Measurements from ENCODE around the gene NOTCH2. TPM values are rescaled to one million over a fixed set of nuclear protein-coding genes. Genes with fewer than 3 reads are reported as not detected.
"Not testable (repeated sequence)": the region's sequence is repeated elsewhere in the genome, so short reads cannot be mapped to it uniquely, and the experiment has no call there.

The NOTCH2 gene
- total RNA-seq, 1 experiment from 2014 or later, result 53.7 TPM

GRCh38 chr1:120007850-120008249 lies 61.6 kb downstream of the NOTCH2 start:
- DNase-seq; H2BK12ac ChIP-seq (ENCODE audit: insufficient read length, low read depth, low read length); H3K23ac ChIP-seq (ENCODE audit: insufficient read length, low read depth, low read length); H3K4me3 Mint-ChIP-seq; H3K56ac ChIP-seq (ENCODE audit: insufficient read length, low read depth, low read length); H4K20me1 ChIP-seq (ENCODE audit: control insufficient read depth, insufficient read depth, insufficient read length); H3K18ac ChIP-seq (ENCODE audit: insufficient read length, low read depth, low read length); H3K4me2 ChIP-seq (ENCODE audit: insufficient read depth, insufficient read length, low read length); H3K27me3 ChIP-seq (ENCODE audit: insufficient read depth, low read length); H3K27ac Mint-ChIP-seq; H3T11ph ChIP-seq (ENCODE audit: low read length); H2BK15ac ChIP-seq (ENCODE audit: low read depth, low read length); H3K27ac ChIP-seq (ENCODE audit: insufficient read length, low read depth, low read length); H3K9me3 Mint-ChIP-seq; H3K4me1 Mint-ChIP-seq; H3K23me2 ChIP-seq (ENCODE audit: insufficient read length, low read depth, low read length, poor library complexity, severe bottlenecking); H3K4me1 ChIP-seq (ENCODE audit: insufficient read depth, low read length); H3K36me3 Mint-ChIP-seq (ENCODE audit: insufficient read depth in 1 of 3, low read depth in 3 of 3); H3K27me3 Mint-ChIP-seq (ENCODE audit: low read depth); H2AK5ac ChIP-seq (ENCODE audit: insufficient read length, low read length); H2BK5ac ChIP-seq (ENCODE audit: insufficient read length, low read length); H2BK20ac ChIP-seq (ENCODE audit: low read depth, low read length, poor library complexity, severe bottlenecking); H4K91ac ChIP-seq (ENCODE audit: insufficient read length, low read depth, low read length); H2AFZ ChIP-seq (ENCODE audit: low read length); H3K4ac ChIP-seq (ENCODE audit: low read depth, low read length); H2BK120ac ChIP-seq (ENCODE audit: low read depth, low read length, poor library complexity, severe bottlenecking); H4K8ac ChIP-seq (replicated peaks; ENCODE audit: insufficient read length, low read depth, low read length); H3K9ac ChIP-seq (ENCODE audit: extremely low read depth, insufficient read length, low read length); H3K79me2 ChIP-seq (ENCODE audit: insufficient read depth, low read length); H3K9me3 ChIP-seq (ENCODE audit: control insufficient read depth, low read depth, low read length); H3K79me1 ChIP-seq (ENCODE audit: insufficient read depth, low read depth, low read length, poor library complexity, severe bottlenecking); H4K5ac ChIP-seq (ENCODE audit: insufficient read length, low read depth, low read length); H3K14ac ChIP-seq (ENCODE audit: insufficient read depth, low read length): not testable (repeated sequence)
- WGBS (ENCODE audit: extremely low coverage, insufficient read length, low lambda C conversion rate), result no CpG with 5 or more reads among the region's 1 CpG

- not testable (repeated sequence) for H3T11ph ChIP-seq (ENCODE audit: low read length); H3K79me2 ChIP-seq (ENCODE audit: insufficient read depth, low read length); H3K9me3 Mint-ChIP-seq; H4K20me1 ChIP-seq (ENCODE audit: control insufficient read depth, insufficient read depth, insufficient read length); H2BK20ac ChIP-seq (ENCODE audit: low read depth, low read length, poor library complexity, severe bottlenecking); H3K4me1 ChIP-seq (ENCODE audit: insufficient read depth, low read length); H3K27ac ChIP-seq (ENCODE audit: insufficient read length, low read depth, low read length); H2BK15ac ChIP-seq (ENCODE audit: low read depth, low read length); H3K56ac ChIP-seq (ENCODE audit: insufficient read length, low read depth, low read length); H3K4ac ChIP-seq (ENCODE audit: low read depth, low read length); H3K27me3 ChIP-seq (ENCODE audit: insufficient read depth, low read length); H4K8ac ChIP-seq (replicated peaks; ENCODE audit: insufficient read length, low read depth, low read length); H3K4me3 Mint-ChIP-seq; H3K27ac Mint-ChIP-seq; H3K36me3 Mint-ChIP-seq (ENCODE audit: insufficient read depth in 1 of 3, low read depth in 3 of 3); H4K91ac ChIP-seq (ENCODE audit: insufficient read length, low read depth, low read length); H3K4me1 Mint-ChIP-seq; H4K5ac ChIP-seq (ENCODE audit: insufficient read length, low read depth, low read length); H3K23ac ChIP-seq (ENCODE audit: insufficient read length, low read depth, low read length); H3K4me2 ChIP-seq (ENCODE audit: insufficient read depth, insufficient read length, low read length); H2AFZ ChIP-seq (ENCODE audit: low read length); H2AK5ac ChIP-seq (ENCODE audit: insufficient read length, low read length); H3K9ac ChIP-seq (ENCODE audit: extremely low read depth, insufficient read length, low read length); H3K27me3 Mint-ChIP-seq (ENCODE audit: low read depth); H3K9me3 ChIP-seq (ENCODE audit: control insufficient read depth, low read depth, low read length); H3K18ac ChIP-seq (ENCODE audit: insufficient read length, low read depth, low read length); H2BK5ac ChIP-seq (ENCODE audit: insufficient read length, low read length); H3K23me2 ChIP-seq (ENCODE audit: insufficient read length, low read depth, low read length, poor library complexity, severe bottlenecking); DNase-seq; H3K14ac ChIP-seq (ENCODE audit: insufficient read depth, low read length); H3K79me1 ChIP-seq (ENCODE audit: insufficient read depth, low read depth, low read length, poor library complexity, severe bottlenecking); H2BK12ac ChIP-seq (ENCODE audit: insufficient read length, low read depth, low read length); H2BK120ac ChIP-seq (ENCODE audit: low read depth, low read length, poor library complexity, severe bottlenecking)
- WGBS (ENCODE audit: extremely low coverage, insufficient read length, low lambda C conversion rate), result no CpG with 5 or more reads among the region's 9 CpGs
Observed at GRCh38 chr1:120001035-120001434, 68.4 kb downstream of the NOTCH2 start.
